GM19372 (cell line): ENCODE data around the gene MYO18B.

Experiments
- ATAC-seq: cut with Tn5 transposase; IDR thresholded peaks from one replicate; pipeline ENCODE4 v1.9.1; 2021; ENCODE audit warnings: mild to moderate bottlenecking, low read depth, moderate library complexity; ENCODE audit not compliant: unreplicated experiment

The MYO18B gene

DNA sequence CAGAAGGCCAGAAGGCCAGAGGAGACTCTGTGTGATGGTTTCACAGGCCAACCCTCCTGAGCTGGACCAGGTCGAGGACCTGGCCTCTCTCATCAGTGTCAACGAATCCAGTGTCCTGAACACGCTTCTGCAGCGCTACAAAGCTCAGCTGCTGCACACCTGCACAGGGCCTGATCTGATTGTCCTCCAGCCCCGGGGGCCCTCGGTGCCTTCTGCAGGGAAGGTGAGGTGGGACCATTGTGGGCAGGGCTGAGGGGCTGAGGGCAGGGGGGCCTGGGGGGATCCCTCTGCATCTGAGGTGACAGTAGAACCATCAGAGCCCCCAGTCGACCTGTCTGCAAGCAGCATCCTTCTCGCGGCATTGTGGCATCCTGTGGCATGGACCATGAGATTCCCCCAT, 30.3 kb downstream of the MYO18B start:
- ATAC-seq, result no peak

- no peak for ATAC-seq
Observed at GRCh38 chr22:25774575-25775026, 32.6 kb downstream of the MYO18B start.

- no peak for ATAC-seq
Observed at GRCh38 chr22:25775531-25775930, 33.5 kb downstream of the MYO18B start.

GRCh38 chr22:25777411-25777810, 35.4 kb downstream of the MYO18B start:
- no peak for ATAC-seq

DNA sequence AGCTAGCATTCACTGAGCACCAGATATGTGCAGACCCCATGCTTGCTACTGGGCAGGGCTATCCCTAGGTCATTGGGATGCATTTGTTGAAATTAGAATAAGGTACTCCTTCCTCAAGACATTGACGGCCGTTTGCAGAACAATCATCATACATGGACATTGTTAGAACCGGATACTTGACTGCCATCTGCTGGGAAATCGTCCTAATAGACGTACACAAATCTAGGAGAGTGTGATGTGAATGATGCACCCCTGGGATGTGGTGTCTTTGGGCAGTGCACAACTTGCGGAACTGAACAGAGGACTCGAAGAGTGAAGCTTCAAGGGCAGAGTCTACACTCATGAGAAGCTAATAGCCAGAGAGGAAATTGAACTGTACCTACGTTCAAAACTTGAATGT, 35.9 kb downstream of the MYO18B start:
- ATAC-seq, result no peak

DNA sequence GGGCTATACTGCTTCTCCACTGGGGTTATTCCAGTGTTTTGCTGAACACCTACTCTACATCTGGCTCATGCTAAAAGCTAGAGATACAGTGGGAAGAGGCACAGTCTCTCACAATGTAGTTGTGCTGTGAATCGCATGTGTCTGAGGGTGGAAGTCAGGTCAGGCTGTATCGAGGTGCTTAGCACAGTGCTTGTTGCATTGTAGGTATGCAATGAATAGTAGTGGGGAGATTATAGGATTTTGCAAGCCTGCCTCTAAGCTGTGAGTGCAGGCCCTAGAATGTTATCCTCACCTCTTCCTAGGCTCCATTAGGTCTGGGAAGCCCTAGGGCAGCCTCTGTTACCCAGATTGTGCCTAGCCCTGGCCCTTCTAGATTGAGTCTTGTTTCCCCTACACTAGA, 37.4 kb downstream of the MYO18B start:
- no peak for ATAC-seq

DNA sequence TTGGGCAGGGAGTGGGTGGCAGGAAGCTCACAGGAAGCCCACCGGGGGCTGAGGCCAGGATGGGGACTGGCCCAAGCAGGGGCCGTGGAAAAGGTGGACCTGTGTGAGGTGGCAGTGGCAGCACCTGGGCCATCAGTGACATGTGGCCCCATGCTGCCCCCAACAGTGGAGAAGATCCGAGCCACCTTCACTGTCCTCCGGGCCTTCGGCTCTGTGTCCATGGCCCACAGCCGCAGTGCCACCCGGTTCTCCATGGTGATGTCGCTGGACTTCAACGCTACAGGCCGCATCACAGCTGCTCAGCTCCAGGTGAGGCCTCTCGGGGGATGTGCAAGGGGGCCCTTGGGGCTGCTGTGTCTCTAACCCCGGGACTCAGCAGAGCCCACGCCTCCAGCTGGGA, 37.9 kb downstream of the MYO18B start:
- no peak for ATAC-seq

DNA sequence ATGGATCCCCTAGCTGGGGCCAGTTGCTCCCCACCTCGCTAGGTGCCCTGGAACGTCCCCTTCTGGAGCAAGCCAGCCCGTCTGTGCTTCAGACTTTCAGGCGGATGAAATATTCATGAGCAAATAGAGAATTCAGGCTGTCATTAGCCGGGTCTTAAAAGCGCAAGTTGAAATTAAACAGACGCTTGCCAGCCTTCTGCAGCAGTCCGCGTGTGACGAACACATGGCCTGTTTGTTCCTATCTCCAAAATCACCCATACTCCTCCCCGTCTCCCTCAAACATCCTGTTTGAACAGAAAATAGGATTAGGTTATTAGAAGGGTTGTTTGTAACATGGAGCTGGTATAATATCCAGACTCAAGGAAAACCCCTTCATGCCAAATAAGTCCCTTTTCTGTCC, 38.7 kb downstream of the MYO18B start:
- ATAC-seq, result no peak

GRCh38 chr22:25781801-25782200, 39.8 kb downstream of the MYO18B start:
- no peak for ATAC-seq

GRCh38 chr22:25782831-25783230, 40.8 kb downstream of the MYO18B start:
- ATAC-seq, result no peak

DNA sequence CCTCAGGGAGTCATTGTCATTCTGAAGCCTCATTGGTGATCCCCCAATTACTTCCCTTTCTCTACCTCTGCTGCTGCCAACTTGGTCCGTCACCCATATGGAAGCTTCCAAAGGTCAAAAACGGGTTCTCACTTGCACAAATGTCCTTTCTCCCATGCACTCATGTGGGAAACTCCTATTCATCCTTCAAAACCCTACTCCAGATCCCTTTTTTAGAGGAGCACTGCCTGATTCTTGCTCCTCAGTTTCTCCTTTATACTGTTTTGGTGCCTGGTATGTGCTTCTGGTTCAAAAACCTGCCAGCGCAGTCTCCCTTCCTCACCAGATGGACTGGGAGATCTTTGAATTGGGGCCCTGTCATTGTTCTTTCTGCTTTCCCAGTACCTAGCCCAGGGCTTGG, 41.9 kb downstream of the MYO18B start:
- ATAC-seq, result no peak

DNA sequence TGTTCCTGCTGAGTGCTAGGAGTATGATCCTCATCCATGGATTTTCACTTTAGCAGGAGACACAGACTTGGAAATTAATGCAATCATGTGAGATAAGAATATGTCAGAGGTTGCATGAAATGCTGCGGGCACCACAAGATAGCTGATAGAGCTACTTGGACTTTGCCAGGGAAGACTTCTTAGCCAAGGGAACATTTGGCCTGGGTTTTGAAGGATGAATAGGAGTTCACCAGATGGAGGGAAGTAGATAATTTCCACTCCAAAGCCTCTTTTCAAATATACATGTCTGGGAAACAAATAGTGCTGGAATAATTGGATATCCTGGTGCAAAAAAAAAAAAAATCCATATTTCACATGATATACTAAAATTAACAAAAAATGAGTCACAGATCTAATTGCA, 44.2 kb downstream of the MYO18B start:
- no peak for ATAC-seq

DNA sequence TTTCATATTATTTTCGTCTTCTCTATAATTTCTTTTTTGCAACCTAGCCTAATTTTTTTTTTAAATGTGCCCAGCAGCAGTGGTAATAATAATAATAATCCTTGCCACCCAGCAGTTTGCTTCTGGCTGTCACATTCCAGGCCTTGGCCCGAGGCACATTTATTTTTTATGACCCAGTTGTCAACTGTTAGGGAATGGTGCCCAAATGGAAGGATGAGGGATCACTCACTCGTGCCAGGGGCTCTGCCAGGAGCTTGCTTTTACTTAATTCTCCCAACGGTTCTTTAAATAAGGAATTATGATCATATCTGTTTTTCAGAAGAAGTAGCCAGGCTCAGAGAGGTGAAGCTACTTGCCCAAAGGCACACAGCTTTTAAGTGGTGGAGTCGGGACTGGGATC, 49.6 kb downstream of the MYO18B start:
- no peak for ATAC-seq

- ATAC-seq, result no peak
Observed at GRCh38 chr22:25795478-25795877, 53.5 kb downstream of the MYO18B start.

DNA sequence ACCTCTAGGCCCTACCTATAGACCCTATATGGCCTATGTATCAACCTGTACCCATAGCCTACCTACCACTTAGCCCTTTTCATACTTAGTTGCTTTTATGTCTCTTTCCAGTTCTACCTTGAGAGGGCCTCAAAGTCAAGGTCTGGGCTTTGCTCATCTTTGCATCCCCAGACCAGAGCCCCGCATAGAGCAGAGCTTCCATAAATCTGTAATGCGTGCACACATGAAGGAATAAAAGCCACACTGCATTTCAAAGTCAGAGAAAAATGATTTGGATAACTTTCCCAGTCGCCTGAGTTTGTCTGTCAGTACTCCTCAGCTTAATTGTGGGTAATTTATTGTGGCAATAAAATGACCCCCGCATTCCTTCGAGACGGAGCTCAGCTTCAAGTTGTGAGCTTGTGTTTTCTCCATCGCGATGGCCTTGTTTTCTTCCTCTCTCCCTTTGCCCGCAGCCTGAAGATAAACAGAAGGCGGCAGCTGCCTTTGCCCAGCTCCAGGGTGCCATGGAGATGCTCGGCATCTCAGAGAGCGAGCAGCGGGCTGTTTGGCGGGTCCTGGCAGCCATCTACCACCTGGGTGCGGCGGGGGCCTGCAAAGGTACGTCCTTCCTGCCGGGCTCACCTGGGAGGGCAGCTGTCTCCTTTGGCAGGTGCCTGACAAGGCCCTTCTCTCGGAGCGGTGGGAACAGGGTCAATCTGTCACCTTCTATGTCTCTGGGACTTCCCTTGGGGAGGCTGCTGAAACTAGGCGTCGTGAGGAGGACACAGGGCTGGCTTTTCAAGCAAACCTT, 55.7 kb downstream of the MYO18B start:
- no peak for ATAC-seq

DNA sequence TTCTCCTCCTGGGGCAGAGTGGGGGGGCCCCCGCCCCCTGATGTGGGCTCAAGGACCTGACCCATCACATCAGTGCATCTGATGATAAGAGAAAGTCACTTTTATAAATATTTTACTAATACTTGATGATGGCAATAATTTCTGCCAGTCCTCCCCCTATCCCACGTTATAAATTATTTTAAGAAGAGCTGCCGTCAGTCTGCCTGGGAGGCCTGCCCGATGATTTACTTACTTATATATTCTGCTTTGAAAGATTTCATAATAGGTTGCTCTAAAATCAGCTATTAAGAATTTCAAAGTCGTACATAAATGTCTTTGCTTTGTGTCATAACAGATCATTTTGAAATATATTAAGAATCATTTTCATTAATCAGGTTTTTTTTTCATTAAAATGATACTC, 58.8 kb downstream of the MYO18B start:
- no peak for ATAC-seq

GRCh38 chr22:25802018-25802417, 60.0 kb downstream of the MYO18B start:
- no peak for ATAC-seq

DNA sequence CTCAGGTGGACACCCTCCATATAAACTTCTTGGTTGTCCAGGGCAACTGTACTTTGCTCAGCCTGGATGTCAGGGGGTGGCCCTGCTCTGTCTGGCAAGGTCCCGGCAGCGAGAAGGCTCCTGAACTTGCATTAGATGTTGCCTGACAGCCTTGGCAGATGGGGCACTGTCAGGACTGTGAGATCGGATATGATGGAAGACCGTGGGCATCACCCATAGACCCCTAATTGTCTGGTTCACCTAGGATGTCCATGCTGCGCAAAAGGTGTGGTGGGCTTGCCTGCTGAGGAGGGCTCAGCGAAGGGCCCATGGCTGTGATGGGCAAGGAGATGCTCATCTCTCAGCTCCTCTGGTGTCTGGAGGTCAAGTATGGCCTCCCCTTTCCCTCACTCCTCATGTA, 62.7 kb downstream of the MYO18B start:
- ATAC-seq, result no peak

- no peak for ATAC-seq
Observed at GRCh38 chr22:25806579-25806978, 64.6 kb downstream of the MYO18B start.

DNA sequence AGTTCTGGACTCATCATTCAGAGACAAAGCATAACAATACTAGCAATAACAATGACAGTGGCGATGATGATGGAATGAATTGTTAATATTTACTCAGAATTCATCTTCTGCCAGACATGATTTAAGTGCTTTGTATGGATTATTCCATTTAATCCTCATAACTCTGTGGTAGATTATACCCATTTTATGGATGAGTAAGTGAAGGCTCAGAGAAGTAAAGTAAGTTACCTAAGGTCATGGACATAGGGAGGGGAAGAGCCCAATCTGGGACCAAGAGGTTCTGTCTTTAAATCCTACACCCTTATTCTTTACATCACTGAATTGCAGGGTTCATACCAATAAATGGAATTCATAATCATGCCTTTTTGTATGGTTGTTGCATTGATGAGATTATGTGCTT, 72.7 kb downstream of the MYO18B start:
- ATAC-seq, result no peak

DNA sequence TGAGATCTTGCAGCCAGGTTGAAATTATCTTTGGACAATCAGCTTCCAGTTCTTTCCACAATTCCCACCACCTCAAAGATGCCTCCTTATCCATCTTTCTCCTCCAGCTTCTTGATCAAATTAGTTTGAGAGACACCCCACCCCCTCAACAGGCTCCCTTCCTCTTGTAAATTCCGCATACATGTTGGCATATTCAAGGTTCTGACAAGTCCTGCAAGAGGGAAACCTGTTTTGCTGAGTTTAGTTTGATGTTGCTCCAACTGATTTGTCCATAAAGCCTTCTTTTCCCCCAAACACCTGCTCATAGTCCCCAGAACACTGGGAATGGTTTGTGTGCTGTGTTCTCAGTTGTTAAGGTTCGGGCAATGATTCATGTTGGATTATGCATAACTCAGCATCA, 73.6 kb downstream of the MYO18B start:
- no peak for ATAC-seq

- ATAC-seq, result no peak
Observed at GRCh38 chr22:25816522-25817059, 74.6 kb downstream of the MYO18B start.
